K562 (cell line): Measurements from ENCODE around the gene PHPT1. TPM values are rescaled to one million over a fixed set of nuclear protein-coding genes. Genes with fewer than 3 reads are reported as not detected.
A peak's percentile ranks its signal among the peaks of the same experiment; 100 is the strongest.

ENCODE experiments used
- ARID1B ChIP-seq: fragments of 450-650 bp; IDR thresholded peaks from 2 replicates; pipeline ENCODE4 v1.6.1; 2016; ENCODE audit warnings: antibody characterized with exemption, mild to moderate bottlenecking, inconsistent platforms
- ATF3 ChIP-seq, 2 experiments: fragments of 450-650 bp in 1 of 2; sonication (generic) in 1 of 2; formaldehyde crosslinking in 1 of 2; IDR thresholded peaks in 1 of 2; conservative IDR thresholded peaks in 1 of 2; 2 replicates each; pipeline versions ENCODE4 v1.6.1 to v1.8.1; 2016 to 2023; ENCODE audit warnings: mild to moderate bottlenecking in 2 of 2, moderate library complexity in 2 of 2, inconsistent platforms in 1 of 2, missing genetic modification reagents in 1 of 2
- BHLHE40 ChIP-seq: IDR thresholded peaks from 2 replicates; pipeline ENCODE4 v1.6.1; 2011; ENCODE audit warnings: low read length, improper control_type of control experiment
- DDX20 ChIP-seq: fragments of 450-650 bp; IDR thresholded peaks from 2 replicates; pipeline ENCODE4 v1.6.1; 2016; ENCODE audit warnings: missing genetic modification characterization, low read depth, mild to moderate bottlenecking, missing compliant biosample characterization, moderate library complexity
- HDAC1 ChIP-seq, 2 experiments: fragments of 450-650 bp; IDR thresholded peaks; 2 replicates each; pipeline ENCODE4 v1.6.1; 2016 to 2017; ENCODE audit warnings: inconsistent platforms in 1 of 2, mild to moderate bottlenecking in 1 of 2, moderate library complexity in 1 of 2
- JUNB ChIP-seq: fragments of 450-650 bp; formaldehyde crosslinking; conservative IDR thresholded peaks from 2 replicates; pipeline ENCODE4 v1.4.0; 2020; ENCODE audit warnings: mild to moderate bottlenecking
- KDM2B ChIP-seq: fragments of 250-450 bp; sonication (Bioruptor Pico); IDR thresholded peaks from 2 replicates; pipeline ENCODE4 v1.8.0; 2021; ENCODE audit warnings: mild to moderate bottlenecking, moderate library complexity
- KLF10 ChIP-seq: fragments of 250-450 bp; sonication (Bioruptor Pico); IDR thresholded peaks from 2 replicates; pipeline ENCODE4 v1.6.1; 2021; ENCODE audit warnings: matching md5 sums
- MNT ChIP-seq, 2 experiments: fragments of 450-650 bp; conservative IDR thresholded peaks; 2 replicates each; pipeline ENCODE4 v1.6.1; 2017; ENCODE audit warnings: mild to moderate bottlenecking in 2 of 2, moderate library complexity in 2 of 2
- PKNOX1 ChIP-seq: fragments of 450-650 bp; IDR thresholded peaks from 2 replicates; pipeline ENCODE4 v1.6.1; 2016
- POLR2AphosphoS5 ChIP-seq: IDR thresholded peaks from 2 replicates; pipeline ENCODE4 v1.6.1; 2011; ENCODE audit warnings: mild to moderate bottlenecking, low read depth, low read length, moderate library complexity; ENCODE audit not compliant: control insufficient read depth, insufficient read depth
- POLR3A ChIP-seq: IDR thresholded peaks from 2 replicates; pipeline ENCODE4 v1.6.1; 2011; ENCODE audit warnings: borderline replicate concordance, mild to moderate bottlenecking, moderate library complexity; ENCODE audit not compliant: insufficient read length, insufficient read depth; ENCODE audit errors: extremely low read depth
- RBM17 ChIP-seq: fragments of 200-400 bp; formaldehyde crosslinking; IDR thresholded peaks from 2 replicates; pipeline ENCODE4 v1.6.1; 2017; ENCODE audit warnings: low read depth, mild to moderate bottlenecking, low read length, borderline replicate concordance
- RNF219 ChIP-seq: fragments of 250-450 bp; sonication (Bioruptor Pico); IDR thresholded peaks from 2 replicates; pipeline ENCODE4 v1.5.0; 2022; ENCODE audit warnings: mild to moderate bottlenecking
- SIN3A ChIP-seq, 2 experiments: fragments of 150-350 bp in 1 of 2; IDR thresholded peaks; 2 replicates each; pipeline ENCODE4 v1.6.1; 2011 to 2016; ENCODE audit warnings: borderline replicate concordance in 2 of 2, low read depth in 2 of 2, low read length in 2 of 2, mild to moderate bottlenecking in 2 of 2, moderate library complexity in 2 of 2; ENCODE audit not compliant: control insufficient read depth in 1 of 2
- SMC3 ChIP-seq: conservative IDR thresholded peaks from 2 replicates; pipeline ENCODE4 v1.6.1; 2011; ENCODE audit warnings: low read depth, low read length, improper control_type of control experiment; ENCODE audit not compliant: insufficient read depth
- ZKSCAN1 ChIP-seq: fragments of 150-350 bp; IDR thresholded peaks from 2 replicates; pipeline ENCODE4 v1.6.1; 2016; ENCODE audit warnings: low read depth, low read length
- ZNF175 ChIP-seq: fragments of 200-800 bp; sonication (Bioruptor generic); IDR thresholded peaks from 2 replicates; pipeline ENCODE4 v1.6.1; 2016; ENCODE audit warnings: low read depth, mild to moderate bottlenecking, missing genetic modification characterization, missing compliant biosample characterization
- ZNF444 ChIP-seq: fragments of 250-450 bp; sonication (Bioruptor Pico); IDR thresholded peaks from 2 replicates; pipeline ENCODE4 v1.4.0; 2020; ENCODE audit warnings: mild to moderate bottlenecking, moderate library complexity
- ZNF780A ChIP-seq: fragments of 250-450 bp; sonication (Bioruptor Pico); IDR thresholded peaks from 2 replicates; pipeline ENCODE4 v1.5.0; 2021; ENCODE audit warnings: mild to moderate bottlenecking
- polyA plus RNA-seq, 8 experiments: library from polyadenylated mRNA; depleted of rRNA in 4 of 8; stranded (reverse) in 5 of 8; unstranded in 3 of 8; fragments of >200 nt; fragmentation: Nextera tagmentation in 2 of 8; fragmentation: Illumina TruSeq in 1 of 8; extraction: Ambion mirVana in 2 of 8; extraction: Trizol in 1 of 8; gene quantifications; 2 replicates each; pipeline versions ENCODE4 v1.2.1 to v1.2.3, GENCODE V29; 2011 to 2014; ENCODE audit warnings: inconsistent platforms in 1 of 8, missing spikeins in 1 of 8
- total RNA-seq, 7 experiments: library from RNA; depleted of rRNA in 6 of 7; stranded (reverse); fragments of >200 nt in 6 of 7; fragmentation: Illumina TruSeq in 2 of 7; extraction: Trizol in 2 of 7; gene quantifications; 2 replicates each; pipeline versions ENCODE4 v1.2.1 to v1.2.3, GENCODE V29; 2011 to 2021; ENCODE audit warnings: low replicate concordance in 1 of 7

The PHPT1 gene
- total and polyA plus RNA-seq, 9 of the 15 experiments (the other 6 are each of a cell fraction or from before 2014, with no cell fraction given) = 20.9 to 166 (median 129) TPM

- TF ChIP-seq POLR2AphosphoS5 (peak; percentile 88; the same call in 1 of the 2 replicates), ZNF444 (no peak), JUNB (CRISPR knock-in tag) (no peak), PKNOX1 (peak; percentile 34; the same call in 1 of the 2 replicates), MNT (conservative IDR thresholded peaks at IDR 0.05) (peak; percentile 87 to 93), POLR3A (no peak), HDAC1 (IDR thresholded peaks at IDR 0.05) (peak in 1 of 2 experiments; percentile 85; a peak in 2 of 4 replicates), ZNF780A (no peak), ARID1B (peak; percentile 15; the same call in 1 of the 2 replicates), ATF3 (IDR thresholded peaks at IDR 0.05) (peak; percentile 99), ATF3 (CRISPR knock-in tag; conservative IDR thresholded peaks at IDR 0.05) (peak; percentile 71; the same call in 1 of the 2 replicates), KLF10 (no peak), RBM17 (no peak), ZKSCAN1 (0 out of 2 replicates have a peak, but pooled peaks have one; percentile 20), SIN3A (IDR thresholded peaks at IDR 0.05; ENCODE audit: borderline replicate concordance in 2 of 2, control insufficient read depth in 1 of 2, low read depth in 2 of 2, low read length in 2 of 2) (peak; percentile 66 to 92; a peak in 3 of 4 replicates), KDM2B (no peak), RNF219 (CRISPR knock-in tag) (no peak), DDX20 (no peak), BHLHE40 (peak; percentile 92), ZNF175 (CRISPR knock-in tag) (no peak), SMC3 (no peak)
Observed at GRCh38 chr9:136849038-136849959, at the start of gene PHPT1 (continued).
